Neural cell (in vitro differentiated cells): ENCODE measurements around the gene UMAD1. TPM values are rescaled to one million over a fixed set of nuclear protein-coding genes. Genes with fewer than 3 reads are reported as not detected.

Experiments
- H2AFZ ChIP-seq: fragments of 200-600, 300-800 bp; sonication (generic), shearing (Covaris generic); 2 replicates; pipeline ENCODE4 v1.6.0; 2014; ENCODE audit warnings: low read depth, mild to moderate bottlenecking, antibody characterized with exemption, low read length, moderate library complexity
- H3F3A ChIP-seq: fragments of 200-600 bp; shearing (Covaris generic); 2 replicates; pipeline ENCODE4 v1.6.1; 2016; ENCODE audit warnings: mild to moderate bottlenecking, moderate library complexity, mixed read lengths, antibody characterized with exemption, low read length; ENCODE audit not compliant: insufficient read depth, poor library complexity, severe bottlenecking
- H3K27ac ChIP-seq: fragments of 200-600, 300-800 bp; sonication (generic), shearing (Covaris generic); 2 replicates; pipeline ENCODE4 v1.5.1; 2014; ENCODE audit warnings: mild to moderate bottlenecking, low read length, moderate library complexity
- H3K27me3 ChIP-seq: fragments of 300-800, 200-600 bp; sonication (generic), shearing (Covaris generic); 2 replicates; pipeline ENCODE4 v1.6.0; 2014; ENCODE audit warnings: mild to moderate bottlenecking, low read depth, low read length, moderate library complexity; ENCODE audit not compliant: insufficient read depth
- H3K36me3 ChIP-seq: fragments of 300-800, 200-600 bp; sonication (generic), shearing (Covaris generic); 2 replicates; pipeline ENCODE4 v1.5.1; 2014; ENCODE audit warnings: mild to moderate bottlenecking, antibody characterized with exemption, low read length, moderate library complexity; ENCODE audit not compliant: insufficient read depth
- H3K4me2 ChIP-seq: fragments of 300-800, 200-600 bp; sonication (generic), shearing (Covaris generic); 2 replicates; pipeline ENCODE4 v1.6.0; 2014; ENCODE audit warnings: mild to moderate bottlenecking, low read length
- H3K4me3 ChIP-seq: fragments of 300-800, 200-600 bp; sonication (generic), shearing (Covaris generic); 2 replicates; pipeline ENCODE4 v1.5.1; 2014; ENCODE audit warnings: mild to moderate bottlenecking, low read length, moderate library complexity
- H3K79me2 ChIP-seq: fragments of 200-600 bp; shearing (Covaris generic); replicated peaks from 2 replicates; pipeline ENCODE4 v1.6.0; 2014; ENCODE audit warnings: mild to moderate bottlenecking, low read length, moderate library complexity; ENCODE audit not compliant: insufficient read depth
- H3K9ac ChIP-seq: fragments of 300-800, 200-600 bp; sonication (generic), shearing (Covaris generic); 2 replicates; pipeline ENCODE4 v1.6.1; 2016; ENCODE audit warnings: mild to moderate bottlenecking, low read length, mixed read lengths
- H3K9me2 ChIP-seq: fragments of 200-600 bp; shearing (Covaris generic); 2 replicates; pipeline ENCODE4 v1.6.1; 2016; ENCODE audit warnings: mild to moderate bottlenecking, low read length, mixed read lengths; ENCODE audit not compliant: insufficient read depth
- H3K9me3 ChIP-seq: fragments of 200-600, 300-800 bp; sonication (generic), shearing (Covaris generic); 2 replicates; pipeline ENCODE4 v1.6.1; 2016; ENCODE audit warnings: mild to moderate bottlenecking, mixed run types, low read length, moderate library complexity, mixed read lengths
- H4K20me1 ChIP-seq: fragments of 200-600 bp; shearing (Covaris generic); 2 replicates; pipeline ENCODE4 v1.6.1; 2016; ENCODE audit warnings: mild to moderate bottlenecking, mixed run types; ENCODE audit not compliant: insufficient read depth
- CTCF ChIP-seq: fragments of 450-650 bp; IDR thresholded peaks from 2 replicates; pipeline ENCODE4 v1.5.1; 2014; ENCODE audit warnings: antibody characterized with exemption, mild to moderate bottlenecking, moderate library complexity; ENCODE audit not compliant: poor library complexity, severe bottlenecking
- EP300 ChIP-seq: fragments of 450-650 bp; conservative IDR thresholded peaks from 2 replicates; pipeline ENCODE4 v1.6.1; 2014; ENCODE audit warnings: antibody characterized with exemption, mild to moderate bottlenecking, moderate library complexity; ENCODE audit not compliant: poor library complexity, severe bottlenecking
- EZH2 ChIP-seq: fragments of 200-600, 300-800 bp; shearing (Covaris generic), sonication (generic); IDR thresholded peaks from 2 replicates; pipeline ENCODE4 v1.6.1; 2014; ENCODE audit warnings: antibody characterized with exemption, low read length, borderline replicate concordance, mild to moderate bottlenecking; ENCODE audit not compliant: insufficient read depth, poor library complexity, severe bottlenecking
- MXI1 ChIP-seq: fragments of 450-650 bp; conservative IDR thresholded peaks from 2 replicates; pipeline ENCODE4 v1.6.1; 2014; ENCODE audit warnings: antibody characterized with exemption, mild to moderate bottlenecking; ENCODE audit not compliant: poor library complexity, severe bottlenecking
- POLR2AphosphoS5 ChIP-seq: IDR thresholded peaks from 2 replicates; pipeline ENCODE4 v1.6.1; 2012
- RAD21 ChIP-seq: fragments of 450-650 bp; conservative IDR thresholded peaks from 2 replicates; pipeline ENCODE4 v1.6.1; 2014; ENCODE audit warnings: antibody characterized with exemption, mild to moderate bottlenecking, moderate library complexity
- REST ChIP-seq: IDR thresholded peaks from 2 replicates; pipeline ENCODE4 v1.6.1; 2012; ENCODE audit warnings: borderline replicate concordance
- SMC3 ChIP-seq: fragments of 450-650 bp; conservative IDR thresholded peaks from 2 replicates; pipeline ENCODE4 v1.6.1; 2014; ENCODE audit warnings: antibody characterized with exemption, mild to moderate bottlenecking, moderate library complexity; ENCODE audit not compliant: poor library complexity
- TAF1 ChIP-seq: IDR thresholded peaks from 2 replicates; pipeline ENCODE4 v1.6.1; 2012; ENCODE audit warnings: low read depth
- polyA plus RNA-seq: library from polyadenylated mRNA; depleted of rRNA; stranded (reverse); fragments of >200 nt; gene quantifications from 2 replicates; pipeline ENCODE4 v1.2.3, GENCODE V29; 2014

Gene UMAD1
- polyA plus RNA-seq, 1 donor from 2014 or later: 14.7 TPM

- no peak overlapping the region for H3K4me3 ChIP-seq
- H3F3A ChIP-seq: no peaks in the 10 kb centered on the region
- H3K79me2 ChIP-seq: peaks cover 3% of the 10 kb centered on the region
- no peaks in the 10 kb centered on the region for H4K20me1 ChIP-seq
- H3K4me2 ChIP-seq: no peak overlapping the region
- H3K9me3 ChIP-seq: no peaks in the 10 kb centered on the region
- H3K9ac ChIP-seq: no peak overlapping the region
- TF ChIP-seq EZH2 (no peak), SMC3 (no peak), POLR2AphosphoS5 (no peak), EP300 (no peak)
- H3K9me2 ChIP-seq: no peaks in the 10 kb centered on the region
- no peak overlapping the region for H2AFZ ChIP-seq
- no peaks in the 10 kb centered on the region for H3K27me3 ChIP-seq
- no peak overlapping the region for H3K27ac ChIP-seq
- H3K36me3 ChIP-seq: no peaks in the 10 kb centered on the region
These were observed 10.9 kb downstream of the UMAD1 start for GRCh38 chr7:7651479-7651878.

GRCh38 chr7:7652798-7653540, 12.4 kb downstream of the UMAD1 start:
- Histone ChIP-seq H3K9me2 (no peaks in the 10 kb centered on the region), H3K27me3 (no peaks in the 10 kb centered on the region), H3K9me3 (no peaks in the 10 kb centered on the region), H4K20me1 (no peaks in the 10 kb centered on the region), H2AFZ (no peak overlapping the region), H3K79me2 (peaks cover 3% of the 10 kb centered on the region), H3K4me3 (no peak overlapping the region), H3K36me3 (no peaks in the 10 kb centered on the region), H3K4me2 (no peak overlapping the region), H3F3A (no peaks in the 10 kb centered on the region), H3K27ac (no peak overlapping the region), H3K9ac (no peak overlapping the region)
- TF ChIP-seq REST: no peak
- TF ChIP-seq MXI1: no peak
- peak; percentile 13 for TF ChIP-seq EP300
- no peak for TF ChIP-seq TAF1
- no peak for TF ChIP-seq EZH2
- no peak for TF ChIP-seq CTCF
- no peak for TF ChIP-seq POLR2AphosphoS5
- no peak for TF ChIP-seq RAD21
